HG03196 (cell line): ENCODE results near the gene SMIM35.

Source experiments
- ATAC-seq: cut with Tn5 transposase; IDR thresholded peaks from one replicate; pipeline ENCODE4 v1.9.1; 2021; ENCODE audit not compliant: unreplicated experiment

SMIM35 gene

GRCh38 chr11:118111019-118111743 is 24.4 kb upstream of the SMIM35 start:
- ATAC-seq, result no peak

- ATAC-seq, result no peak
Measured at GRCh38 chr11:118109231-118109630, 22.5 kb upstream of the SMIM35 start.

- ATAC-seq, result no peak
Measured at GRCh38 chr11:118108513-118108912, 21.8 kb upstream of the SMIM35 start.

- no peak for ATAC-seq
Measured at GRCh38 chr11:118106789-118107335, 20.1 kb upstream of the SMIM35 start.

GRCh38 chr11:118105657-118106305 is 19.0 kb upstream of the SMIM35 start:
- ATAC-seq, result no peak

- ATAC-seq, result no peak
Measured at GRCh38 chr11:118104491-118104890, 17.7 kb upstream of the SMIM35 start.

GRCh38 chr11:118102721-118103261 is 16.0 kb upstream of the SMIM35 start:
- no peak for ATAC-seq

GRCh38 chr11:118100691-118101232 is 14.0 kb upstream of the SMIM35 start:
- ATAC-seq, result no peak

GRCh38 chr11:118099838-118100556 is 13.2 kb upstream of the SMIM35 start:
- ATAC-seq, result no peak

GRCh38 chr11:118098996-118099837 is 12.5 kb upstream of the SMIM35 start:
- ATAC-seq, result no peak

GRCh38 chr11:118095967-118096367 is 9.2 kb upstream of the SMIM35 start:
- no peak for ATAC-seq

GRCh38 chr11:118095493-118095892 is 8.7 kb upstream of the SMIM35 start:
- no peak for ATAC-seq

GRCh38 chr11:118092907-118093571 is 6.3 kb upstream of the SMIM35 start:
- no peak for ATAC-seq

GRCh38 chr11:118091690-118092089 is 4.9 kb upstream of the SMIM35 start:
- ATAC-seq, result no peak

- no peak for ATAC-seq
Measured at GRCh38 chr11:118090545-118091162, 3.9 kb upstream of the SMIM35 start.

- no peak for ATAC-seq
Measured at GRCh38 chr11:118088531-118088930, 1.8 kb upstream of the SMIM35 start.

GRCh38 chr11:118087931-118088330 is 1.2 kb upstream of the SMIM35 start:
- no peak for ATAC-seq

GRCh38 chr11:118084656-118085055 is 2.1 kb downstream of the SMIM35 start:
- ATAC-seq, result no peak

- no peak for ATAC-seq
Measured at GRCh38 chr11:118084247-118084646, 2.5 kb downstream of the SMIM35 start.
